22Rv1 (cell line): ENCODE measurements around the gene SCG3.

Source experiments
- ZFX ChIP-seq: fragments of 450-650 bp; IDR thresholded peaks from 2 replicates; pipeline ENCODE4 v1.6.1; 2017; ENCODE audit warnings: antibody characterized with exemption, borderline replicate concordance
- TF ChIP-seq, protein P1 (sequence below): fragments of 450-650 bp; IDR thresholded peaks from 2 replicates; pipeline ENCODE4 v1.5.1; 2017; ENCODE audit warnings: mild to moderate bottlenecking

DNA sequence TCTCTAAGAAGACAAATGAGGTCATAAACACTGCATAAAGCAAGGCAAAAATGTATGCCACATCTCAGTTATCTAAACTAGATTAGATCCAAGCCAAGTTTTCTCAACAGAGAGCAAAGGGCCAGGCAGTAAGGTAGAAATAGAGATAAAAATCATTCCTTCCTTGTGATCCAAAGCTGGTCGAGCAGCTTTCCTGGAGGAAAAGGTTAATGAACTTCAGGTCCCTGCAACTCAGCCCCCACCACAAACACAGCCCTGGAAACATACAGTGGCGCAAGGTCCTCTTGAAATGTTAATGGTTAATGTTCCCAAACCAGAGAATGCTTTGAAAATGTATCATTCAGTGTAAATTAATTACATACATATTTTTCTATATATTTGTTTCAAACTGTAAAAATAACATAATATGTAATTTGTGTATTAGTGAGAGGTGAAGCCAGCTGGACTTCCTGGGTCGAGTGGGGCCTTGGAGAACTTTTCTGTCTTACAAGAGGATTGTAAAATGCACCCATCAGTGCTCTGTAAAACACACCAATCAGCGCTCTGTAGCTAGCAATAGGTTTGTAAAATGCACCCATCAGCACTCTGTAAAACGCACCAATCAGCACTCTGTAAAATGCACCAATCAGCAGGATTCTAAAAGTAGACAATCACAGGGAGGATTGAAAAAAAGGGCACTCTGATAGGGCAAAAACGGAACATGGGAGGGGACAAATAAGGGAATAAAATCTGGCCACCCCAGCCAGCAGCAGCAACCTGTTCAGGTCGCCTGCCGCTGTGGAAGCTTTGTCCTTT lies 39.1 kb downstream of the SCG3 start:
- TF ChIP-seq, protein P1, sequence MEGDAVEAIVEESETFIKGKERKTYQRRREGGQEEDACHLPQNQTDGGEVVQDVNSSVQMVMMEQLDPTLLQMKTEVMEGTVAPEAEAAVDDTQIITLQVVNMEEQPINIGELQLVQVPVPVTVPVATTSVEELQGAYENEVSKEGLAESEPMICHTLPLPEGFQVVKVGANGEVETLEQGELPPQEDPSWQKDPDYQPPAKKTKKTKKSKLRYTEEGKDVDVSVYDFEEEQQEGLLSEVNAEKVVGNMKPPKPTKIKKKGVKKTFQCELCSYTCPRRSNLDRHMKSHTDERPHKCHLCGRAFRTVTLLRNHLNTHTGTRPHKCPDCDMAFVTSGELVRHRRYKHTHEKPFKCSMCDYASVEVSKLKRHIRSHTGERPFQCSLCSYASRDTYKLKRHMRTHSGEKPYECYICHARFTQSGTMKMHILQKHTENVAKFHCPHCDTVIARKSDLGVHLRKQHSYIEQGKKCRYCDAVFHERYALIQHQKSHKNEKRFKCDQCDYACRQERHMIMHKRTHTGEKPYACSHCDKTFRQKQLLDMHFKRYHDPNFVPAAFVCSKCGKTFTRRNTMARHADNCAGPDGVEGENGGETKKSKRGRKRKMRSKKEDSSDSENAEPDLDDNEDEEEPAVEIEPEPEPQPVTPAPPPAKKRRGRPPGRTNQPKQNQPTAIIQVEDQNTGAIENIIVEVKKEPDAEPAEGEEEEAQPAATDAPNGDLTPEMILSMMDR: no peak
- no peak for TF ChIP-seq ZFX
